RPMI7951 (cell line): ENCODE results near the gene DLL4. TPM values are rescaled to one million over a fixed set of nuclear protein-coding genes. Genes with fewer than 3 reads are reported as not detected.
A peak's percentile ranks its signal among the peaks of the same experiment; 100 is the strongest.

Experiments
- DNase-seq: peaks from one replicate; pipeline ENCODE4 v3.0.0-alpha.2; 2012; ENCODE audit warnings: low read depth
- total RNA-seq: library from RNA; depleted of rRNA; stranded (reverse); fragments of >200 nt; shearing (Covaris generic); gene quantifications from 2 replicates; pipeline ENCODE4 v1.2.3, GENCODE V29; 2014; rRNA removed

Gene DLL4
- 2.5 and 2.6 TPM in 2 replicates for total RNA-seq

DNA sequence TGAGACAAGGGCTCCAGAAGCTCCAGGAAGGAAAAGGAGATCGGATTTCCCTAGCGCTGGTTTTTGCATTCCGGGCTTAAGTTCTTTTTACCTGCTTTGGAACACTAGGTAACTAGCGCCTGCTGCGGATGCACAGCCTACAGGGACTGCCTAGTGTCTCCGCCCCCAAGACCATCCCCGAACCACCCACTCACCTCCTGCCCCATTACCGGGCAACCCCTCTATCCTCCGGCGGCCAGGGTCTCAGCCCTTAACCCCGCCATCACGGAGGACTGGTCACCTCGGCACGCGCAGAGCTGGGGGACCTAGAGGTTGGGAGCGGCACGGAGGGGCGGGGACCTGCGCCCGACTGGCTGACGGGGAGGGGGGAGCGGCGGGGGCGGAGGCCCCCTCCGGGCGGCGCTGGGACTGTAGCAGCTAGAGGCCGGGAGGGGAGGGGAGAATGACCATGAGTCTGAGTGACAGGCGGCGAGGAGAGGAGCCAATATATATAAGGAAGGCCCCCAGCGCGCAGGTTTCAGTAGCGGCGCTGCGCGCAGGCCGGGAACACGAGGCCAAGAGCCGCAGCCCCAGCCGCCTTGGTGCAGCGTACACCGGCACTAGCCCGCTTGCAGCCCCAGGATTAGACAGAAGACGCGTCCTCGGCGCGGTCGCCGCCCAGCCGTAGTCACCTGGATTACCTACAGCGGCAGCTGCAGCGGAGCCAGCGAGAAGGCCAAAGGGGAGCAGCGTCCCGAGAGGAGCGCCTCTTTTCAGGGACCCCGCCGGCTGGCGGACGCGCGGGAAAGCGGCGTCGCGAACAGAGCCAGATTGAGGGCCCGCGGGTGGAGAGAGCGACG is at the start of gene DLL4:
DLL4 (plus strand) TSS at position 520 of the 839 bp plus-strand sequence. CDS start 329 bp downstream, outside the sequence.
- peak; percentile 73 for DNase-seq

GRCh38 chr15:40879609-40880008 is 49.5 kb upstream of the DLL4 start:
- DNase-seq, result peak; percentile 34

DNA sequence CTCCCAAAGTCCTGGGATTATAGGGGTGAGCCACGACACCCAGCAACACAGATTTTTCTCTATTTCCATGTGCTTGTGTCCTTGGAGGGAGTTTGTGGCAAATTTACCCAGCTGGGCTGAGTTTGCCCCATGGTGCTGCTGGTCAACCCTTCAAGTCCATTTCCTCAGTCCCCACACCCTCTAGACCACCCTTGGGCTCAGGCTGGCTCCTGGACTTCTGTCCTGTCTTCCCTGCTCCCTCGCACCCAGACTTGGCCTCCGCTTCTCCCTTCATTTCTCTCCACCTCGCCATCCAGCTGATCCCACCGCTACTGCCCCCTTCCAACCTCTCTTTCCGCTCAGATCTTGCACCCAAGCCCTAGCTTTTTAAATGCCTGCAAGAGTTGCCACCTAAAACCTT is 47.8 kb upstream of the DLL4 start:
- DNase-seq, result no peak

DNA sequence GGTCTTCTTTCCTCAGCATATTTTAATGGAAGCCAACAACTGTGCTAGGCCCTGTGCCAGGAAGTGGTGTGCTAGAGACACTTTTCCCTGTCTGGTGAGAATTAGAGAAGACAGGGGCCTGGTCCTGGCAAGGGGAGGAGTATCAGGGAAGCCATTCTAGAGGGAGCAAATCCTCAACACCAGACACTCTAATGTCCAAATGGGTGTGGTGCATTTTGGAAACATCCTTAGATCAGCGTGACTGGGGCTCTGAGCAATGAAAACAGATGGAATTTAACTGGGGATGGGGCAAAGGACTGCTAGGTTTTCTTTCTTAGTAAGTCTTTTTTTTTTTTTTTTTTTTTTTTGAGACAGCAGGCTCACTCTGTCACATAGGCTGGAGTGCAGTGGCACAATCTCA is 42.6 kb upstream of the DLL4 start:
- no peak for DNase-seq

DNA sequence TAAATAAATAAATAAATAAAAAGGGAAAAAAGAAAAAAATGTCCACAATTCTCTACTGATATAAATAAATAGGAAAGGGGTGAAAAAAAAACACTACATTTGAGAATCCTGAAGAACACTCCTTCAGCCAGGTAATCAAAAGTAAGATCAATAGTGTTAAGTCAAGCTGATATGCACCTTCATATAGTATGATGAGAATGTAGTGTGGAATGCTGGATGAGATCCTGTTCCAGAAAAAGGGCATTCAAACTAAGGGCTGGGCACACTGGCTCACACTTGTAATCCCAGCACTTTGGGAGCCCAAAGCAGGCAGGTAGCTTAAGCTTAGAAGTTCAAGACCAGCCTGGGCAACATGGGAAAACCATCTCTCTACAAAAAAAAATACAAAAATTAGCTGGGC is 40.0 kb upstream of the DLL4 start:
- no peak for DNase-seq

DNA sequence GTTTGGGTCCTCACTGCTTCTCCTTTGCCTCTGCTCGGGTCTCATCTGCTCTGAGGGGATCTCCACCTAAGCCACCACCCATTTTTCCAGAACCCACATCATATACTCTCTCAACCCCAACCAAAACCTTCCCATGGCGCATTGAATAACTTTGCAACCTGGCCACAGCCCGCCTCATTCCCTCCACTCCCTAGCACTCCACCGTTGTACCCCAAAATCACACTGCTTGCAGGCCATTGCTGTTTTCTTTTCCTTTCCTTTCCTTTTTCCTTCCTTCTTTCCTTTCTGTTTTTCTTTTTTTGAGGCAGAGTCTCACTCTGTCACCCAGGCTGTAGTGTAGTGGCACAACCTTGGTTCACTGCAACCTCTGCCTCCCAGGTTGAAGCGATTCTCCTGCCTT is 38.0 kb upstream of the DLL4 start:
- DNase-seq, result no peak

GRCh38 chr15:40891810-40892446 is 37.2 kb upstream of the DLL4 start:
- DNase-seq, result peak; percentile 59

GRCh38 chr15:40892447-40893012 is 36.6 kb upstream of the DLL4 start:
- no peak for DNase-seq

DNA sequence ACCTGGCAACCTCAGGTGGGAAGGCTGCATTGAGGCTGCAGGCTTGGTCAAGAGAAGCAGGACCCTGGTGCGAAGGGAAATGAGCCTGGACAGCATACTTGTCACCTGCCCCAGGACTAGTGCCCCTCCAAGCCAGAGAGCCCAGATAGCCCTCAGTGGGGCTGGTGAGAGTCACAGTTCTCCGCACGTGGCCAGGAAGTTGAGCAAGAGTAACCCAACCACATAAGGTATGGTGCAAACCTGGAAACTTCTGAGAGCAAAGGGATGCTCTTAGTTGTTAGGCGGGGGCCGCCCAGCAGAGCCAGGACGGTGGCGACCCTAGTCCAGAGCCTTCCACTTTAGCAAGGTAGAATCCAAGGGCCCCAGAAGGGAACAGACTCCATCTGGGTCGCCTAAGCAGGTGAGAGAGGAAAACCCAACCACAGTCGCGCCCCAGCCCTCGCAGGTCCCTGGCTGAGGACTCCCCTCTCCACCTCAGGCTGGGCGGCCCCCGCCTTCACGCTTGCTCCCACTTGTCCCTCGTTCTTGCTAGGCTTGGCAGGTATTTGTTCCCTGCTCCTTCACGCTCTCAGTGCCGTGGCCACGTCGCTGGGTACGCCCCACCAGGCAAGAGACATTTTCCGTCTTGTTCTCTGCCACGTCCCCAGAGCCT is 36.0 kb upstream of the DLL4 start:
- DNase-seq, result no peak

- peak; percentile 95 for DNase-seq
Observed at GRCh38 chr15:40893733-40894680, 35.1 kb upstream of the DLL4 start, which contains the start of gene VPS18. Gene VPS18, plus strand, starts transcription at chr15:40894450. Its CDS starts 319 bp downstream, at chr15:40894769.

DNA sequence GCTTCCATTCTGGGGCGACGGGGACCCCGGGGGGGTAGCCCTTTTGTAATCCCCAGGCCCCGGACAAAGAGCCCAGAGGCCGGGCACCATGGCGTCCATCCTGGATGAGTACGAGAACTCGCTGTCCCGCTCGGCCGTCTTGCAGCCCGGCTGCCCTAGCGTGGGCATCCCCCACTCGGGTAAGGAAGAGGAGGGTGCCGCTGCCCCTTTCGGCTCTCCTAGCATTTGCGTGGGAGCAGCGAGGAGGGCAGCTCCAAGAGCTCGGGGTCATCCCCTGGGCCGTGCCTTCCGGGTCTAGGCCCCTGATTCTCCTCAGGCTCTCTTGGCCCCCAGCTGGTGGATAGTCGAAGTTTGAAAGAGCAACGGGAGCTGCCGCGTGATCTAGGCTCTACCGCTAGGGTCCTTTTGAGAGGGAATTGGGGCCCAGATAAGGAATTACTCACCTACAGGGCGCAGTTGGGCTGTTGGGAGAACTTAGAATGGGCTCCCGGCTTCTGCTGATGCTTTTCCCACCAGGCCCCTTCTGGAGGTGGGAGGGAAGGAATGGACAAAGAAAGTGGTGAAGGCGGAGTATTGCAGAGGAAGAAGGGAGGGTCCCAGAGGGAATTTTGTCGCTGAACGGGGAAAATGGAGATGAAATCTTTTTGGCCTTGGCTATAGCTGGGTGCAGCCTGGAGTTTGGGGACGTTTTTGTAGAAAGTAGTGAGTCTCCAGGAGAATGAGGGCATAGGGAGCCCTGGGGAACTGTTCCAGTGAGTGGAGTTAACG is 34.3 kb upstream of the DLL4 start:
- DNase-seq, result peak; percentile 80

DNA sequence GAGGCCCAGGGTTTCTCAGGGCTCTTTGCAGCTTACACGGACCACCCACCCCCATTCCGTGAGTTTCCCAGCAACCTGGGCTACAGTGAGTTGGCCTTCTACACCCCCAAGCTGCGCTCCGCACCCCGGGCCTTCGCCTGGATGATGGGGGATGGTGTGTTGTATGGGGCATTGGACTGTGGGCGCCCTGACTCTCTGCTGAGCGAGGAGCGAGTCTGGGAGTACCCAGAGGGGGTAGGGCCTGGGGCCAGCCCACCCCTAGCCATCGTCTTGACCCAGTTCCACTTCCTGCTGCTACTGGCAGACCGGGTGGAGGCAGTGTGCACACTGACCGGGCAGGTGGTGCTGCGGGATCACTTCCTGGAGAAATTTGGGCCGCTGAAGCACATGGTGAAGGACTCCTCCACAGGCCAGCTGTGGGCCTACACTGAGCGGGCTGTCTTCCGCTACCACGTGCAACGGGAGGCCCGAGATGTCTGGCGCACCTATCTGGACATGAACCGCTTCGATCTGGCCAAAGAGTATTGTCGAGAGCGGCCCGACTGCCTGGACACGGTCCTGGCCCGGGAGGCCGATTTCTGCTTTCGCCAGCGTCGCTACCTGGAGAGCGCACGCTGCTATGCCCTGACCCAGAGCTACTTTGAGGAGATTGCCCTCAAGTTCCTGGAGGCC is 29.5 kb upstream of the DLL4 start:
- DNase-seq, result no peak

DNA sequence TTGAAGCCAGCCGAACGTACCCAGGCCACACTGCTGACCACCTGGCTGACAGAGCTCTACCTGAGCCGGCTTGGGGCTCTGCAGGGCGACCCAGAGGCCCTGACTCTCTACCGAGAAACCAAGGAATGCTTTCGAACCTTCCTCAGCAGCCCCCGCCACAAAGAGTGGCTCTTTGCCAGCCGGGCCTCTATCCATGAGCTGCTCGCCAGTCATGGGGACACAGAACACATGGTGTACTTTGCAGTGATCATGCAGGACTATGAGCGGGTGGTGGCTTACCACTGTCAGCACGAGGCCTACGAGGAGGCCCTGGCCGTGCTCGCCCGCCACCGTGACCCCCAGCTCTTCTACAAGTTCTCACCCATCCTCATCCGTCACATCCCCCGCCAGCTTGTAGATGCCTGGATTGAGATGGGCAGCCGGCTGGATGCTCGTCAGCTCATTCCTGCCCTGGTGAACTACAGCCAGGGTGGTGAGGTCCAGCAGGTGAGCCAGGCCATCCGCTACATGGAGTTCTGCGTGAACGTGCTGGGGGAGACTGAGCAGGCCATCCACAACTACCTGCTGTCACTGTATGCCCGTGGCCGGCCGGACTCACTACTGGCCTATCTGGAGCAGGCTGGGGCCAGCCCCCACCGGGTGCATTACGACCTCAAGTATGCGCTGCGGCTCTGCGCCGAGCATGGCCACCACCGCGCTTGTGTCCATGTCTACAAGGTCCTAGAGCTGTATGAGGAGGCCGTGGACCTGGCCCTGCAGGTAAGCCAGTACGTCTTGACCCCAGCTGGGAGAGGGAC is 28.7 kb upstream of the DLL4 start:
- DNase-seq, result no peak

- no peak for DNase-seq
Observed at GRCh38 chr15:40901053-40901443, 28.1 kb upstream of the DLL4 start.

DNA sequence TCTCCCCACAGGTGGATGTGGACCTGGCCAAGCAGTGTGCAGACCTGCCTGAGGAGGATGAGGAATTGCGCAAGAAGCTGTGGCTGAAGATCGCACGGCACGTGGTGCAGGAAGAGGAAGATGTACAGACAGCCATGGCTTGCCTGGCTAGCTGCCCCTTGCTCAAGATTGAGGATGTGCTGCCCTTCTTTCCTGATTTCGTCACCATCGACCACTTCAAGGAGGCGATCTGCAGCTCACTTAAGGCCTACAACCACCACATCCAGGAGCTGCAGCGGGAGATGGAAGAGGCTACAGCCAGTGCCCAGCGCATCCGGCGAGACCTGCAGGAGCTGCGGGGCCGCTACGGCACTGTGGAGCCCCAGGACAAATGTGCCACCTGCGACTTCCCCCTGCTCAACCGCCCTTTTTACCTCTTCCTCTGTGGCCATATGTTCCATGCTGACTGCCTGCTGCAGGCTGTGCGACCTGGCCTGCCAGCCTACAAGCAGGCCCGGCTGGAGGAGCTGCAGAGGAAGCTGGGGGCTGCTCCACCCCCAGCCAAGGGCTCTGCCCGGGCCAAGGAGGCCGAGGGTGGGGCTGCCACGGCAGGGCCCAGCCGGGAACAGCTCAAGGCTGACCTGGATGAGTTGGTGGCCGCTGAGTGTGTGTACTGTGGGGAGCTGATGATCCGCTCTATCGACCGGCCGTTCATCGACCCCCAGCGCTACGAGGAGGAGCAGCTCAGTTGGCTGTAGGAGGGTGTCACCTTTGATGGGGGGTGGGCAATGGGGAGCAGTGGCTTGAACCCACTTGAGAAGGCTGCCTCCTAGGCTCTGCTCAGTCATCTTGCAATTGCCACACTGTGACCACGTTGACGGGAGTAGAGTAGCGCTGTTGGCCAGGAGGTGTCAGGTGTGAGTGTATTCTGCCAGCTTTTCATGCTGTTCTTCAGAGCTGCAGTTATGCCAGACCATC is 26.3 kb upstream of the DLL4 start:
- DNase-seq, result peak; percentile 35

GRCh38 chr15:40904552-40905201 is 24.5 kb upstream of the DLL4 start:
- no peak for DNase-seq
